Astrocyte (in vitro differentiated cells and primary cell): ENCODE results near the gene OR13H1. TPM values are rescaled to one million over a fixed set of nuclear protein-coding genes. Genes with fewer than 3 reads are reported as not detected.
"Not testable (repeated sequence)": the region's sequence is repeated elsewhere in the genome, so short reads cannot be mapped to it uniquely, and the experiment has no call there.

Experiments
- DNase-seq: peaks from one replicate; pipeline ENCODE4 v3.0.0-alpha.2; 2010; ENCODE audit warnings: low read depth
- FAIRE-seq: peaks from 2 replicates; lab custom pipeline; 2011; peaks lifted over from hg19 to GRCh38; lab: Jason Lieb, UNC
- H2AFZ ChIP-seq: 2 replicates; pipeline ENCODE4 v1.6.0; 2012; ENCODE audit warnings: low read depth, low read length, inconsistent platforms
- H3K27ac ChIP-seq: 2 replicates; pipeline ENCODE4 v1.5.1; 2011; ENCODE audit warnings: low read depth, low read length, inconsistent platforms
- H3K27me3 ChIP-seq: 2 replicates; pipeline ENCODE4 v1.6.0; 2011; ENCODE audit warnings: low read length, inconsistent platforms; ENCODE audit not compliant: insufficient read depth
- H3K36me3 ChIP-seq: 2 replicates; pipeline ENCODE4 v1.5.1; 2011; ENCODE audit warnings: low read length, inconsistent platforms; ENCODE audit not compliant: insufficient read depth
- H3K4me1 ChIP-seq: 2 replicates; pipeline ENCODE4 v1.5.1; 2011; ENCODE audit warnings: low read length, inconsistent platforms; ENCODE audit not compliant: insufficient read depth
- H3K4me2 ChIP-seq: 2 replicates; pipeline ENCODE4 v1.6.0; 2012; ENCODE audit warnings: low read length, inconsistent platforms
- H3K4me3 ChIP-seq: 2 replicates; pipeline ENCODE4 v1.5.1; 2011; ENCODE audit warnings: low read depth, mild to moderate bottlenecking, low read length, inconsistent platforms; ENCODE audit not compliant: insufficient read depth
- H3K79me2 ChIP-seq: 2 replicates; pipeline ENCODE4 v1.6.0; 2012; ENCODE audit warnings: mild to moderate bottlenecking, low read length, inconsistent platforms; ENCODE audit not compliant: insufficient read depth
- H3K9ac ChIP-seq: 2 replicates; pipeline ENCODE4 v1.6.0; 2012; ENCODE audit warnings: mild to moderate bottlenecking, low read length, inconsistent platforms
- H3K9me3 ChIP-seq: 2 replicates; pipeline ENCODE4 v1.5.1; 2012; ENCODE audit warnings: low read depth, mild to moderate bottlenecking, low read length, inconsistent platforms; ENCODE audit not compliant: insufficient read depth
- H4K20me1 ChIP-seq: 2 replicates; pipeline ENCODE4 v1.6.0; 2012; ENCODE audit warnings: low read length, inconsistent platforms; ENCODE audit not compliant: insufficient read depth
- H3K27ac Mint-ChIP-seq: one replicate; pipeline ENCODE4 v1.8.0; 2021; ENCODE audit warnings: mild to moderate bottlenecking, mixed read lengths; ENCODE audit not compliant: unreplicated experiment
- H3K27me3 Mint-ChIP-seq: one replicate; pipeline ENCODE4 v1.8.0; 2021; ENCODE audit warnings: low read depth, mixed read lengths; ENCODE audit not compliant: unreplicated experiment
- H3K36me3 Mint-ChIP-seq: one replicate; pipeline ENCODE4 v1.8.0; 2021; ENCODE audit warnings: low read depth, mixed read lengths; ENCODE audit not compliant: unreplicated experiment
- H3K4me1 Mint-ChIP-seq: one replicate; pipeline ENCODE4 v1.8.0; 2021; ENCODE audit warnings: low read depth, mixed read lengths; ENCODE audit not compliant: unreplicated experiment
- H3K4me3 Mint-ChIP-seq: one replicate; pipeline ENCODE4 v1.8.0; 2021; ENCODE audit warnings: mild to moderate bottlenecking, moderate library complexity, mixed read lengths; ENCODE audit not compliant: unreplicated experiment
- H3K9me3 Mint-ChIP-seq: one replicate; pipeline ENCODE4 v1.8.0; 2021; ENCODE audit warnings: mild to moderate bottlenecking, mixed read lengths; ENCODE audit not compliant: unreplicated experiment
- CTCF ChIP-seq: IDR thresholded peaks from 2 replicates; pipeline ENCODE4 v1.5.1; 2011; ENCODE audit warnings: low read depth, mild to moderate bottlenecking, inconsistent platforms, low read length, moderate library complexity; ENCODE audit not compliant: insufficient read depth
- EZH2 ChIP-seq: IDR thresholded peaks from 2 replicates; pipeline ENCODE4 v1.6.1; 2012; ENCODE audit warnings: mild to moderate bottlenecking, low read length, inconsistent platforms; ENCODE audit not compliant: insufficient read depth
- total RNA-seq: library from RNA; stranded (reverse); gene quantifications from 2 replicates; pipeline ENCODE4 v1.2.1, GENCODE V29; 2021

Gene OR13H1
- total RNA-seq, 1 donor from 2014 or later: not detected

DNA sequence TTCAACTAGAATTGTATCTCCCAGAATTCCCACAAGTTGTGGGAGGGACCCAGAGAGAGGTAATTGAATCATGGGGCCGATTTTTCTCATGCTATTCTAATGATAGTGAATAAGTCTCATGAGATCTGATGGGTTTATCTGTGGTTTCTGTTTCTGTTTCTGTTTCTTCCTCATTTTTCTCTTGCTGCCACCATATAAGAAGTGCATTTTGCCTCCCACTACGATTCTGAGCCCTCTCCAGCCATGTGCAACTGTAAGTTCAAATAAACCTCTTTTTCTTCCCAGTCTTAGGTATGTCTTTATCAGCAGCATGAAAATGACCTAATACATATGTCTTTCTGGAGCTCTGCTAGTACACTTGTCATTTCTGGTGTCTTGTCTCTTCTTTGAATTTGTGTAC lies 22.1 kb upstream of the OR13H1 start:
- FAIRE-seq (no peak), DNase-seq (no peak)
- Histone ChIP-seq H3K36me3 (no peaks in the 10 kb centered on the region), H3K27me3 (no peaks in the 10 kb centered on the region), H3K4me3 (no peak overlapping the region), H3K4me2 (no peak overlapping the region), H2AFZ (no peak overlapping the region), H4K20me1 (no peaks in the 10 kb centered on the region), H3K79me2 (no peaks in the 10 kb centered on the region), H3K9ac (no peak overlapping the region), H3K27ac (no peak overlapping the region), H3K4me1 (no peaks in the 10 kb centered on the region), H3K9me3 (no peaks in the 10 kb centered on the region)
- H3K27ac Mint-ChIP-seq: no peak overlapping the region
- H3K27me3 Mint-ChIP-seq: no peaks in the 10 kb centered on the region
- no peaks in the 10 kb centered on the region for H3K36me3 Mint-ChIP-seq
- no peaks in the 10 kb centered on the region for H3K4me1 Mint-ChIP-seq
- no peak overlapping the region for H3K4me3 Mint-ChIP-seq
- H3K9me3 Mint-ChIP-seq: peaks cover 5% of the 10 kb centered on the region
- no peak for TF ChIP-seq EZH2
- TF ChIP-seq CTCF: no peak

- Mint-ChIP-seq H3K4me3 (no peak overlapping the region), H3K4me1 (no peaks in the 10 kb centered on the region), H3K27me3 (no peaks in the 10 kb centered on the region), H3K36me3 (no peaks in the 10 kb centered on the region), H3K27ac (no peak overlapping the region), H3K9me3 (no peaks in the 10 kb centered on the region)
- Histone ChIP-seq H3K9ac (no peak overlapping the region), H3K36me3 (no peaks in the 10 kb centered on the region), H3K27me3 (no peaks in the 10 kb centered on the region), H4K20me1 (no peaks in the 10 kb centered on the region), H3K4me2 (no peak overlapping the region), H3K27ac (no peak overlapping the region), H3K4me1 (no peaks in the 10 kb centered on the region), H3K79me2 (no peaks in the 10 kb centered on the region), H2AFZ (no peak overlapping the region), H3K4me3 (no peak overlapping the region), H3K9me3 (no peaks in the 10 kb centered on the region)
- no peak for DNase-seq
- FAIRE-seq: no peak
- TF ChIP-seq EZH2: no peak
- no peak for TF ChIP-seq CTCF
These were observed 344 bp downstream of the OR13H1 start for GRCh38 chrX:131544218-131544617.

GRCh38 chrX:131549011-131549410 lies 5.1 kb downstream of the OR13H1 start:
- H2AFZ ChIP-seq: no peak overlapping the region
- no peaks in the 10 kb centered on the region for H3K9me3 ChIP-seq
- Mint-ChIP-seq H3K4me1 (no peaks in the 10 kb centered on the region), H3K27me3 (no peaks in the 10 kb centered on the region), H3K9me3 (no peaks in the 10 kb centered on the region), H3K4me3 (no peak overlapping the region), H3K36me3 (no peaks in the 10 kb centered on the region), H3K27ac (no peak overlapping the region)
- TF ChIP-seq EZH2: no peak
- no peak for TF ChIP-seq CTCF
- H3K27me3 ChIP-seq: no peaks in the 10 kb centered on the region
- no peak overlapping the region for H3K27ac ChIP-seq
- H3K36me3 ChIP-seq: no peaks in the 10 kb centered on the region
- H4K20me1 ChIP-seq: no peaks in the 10 kb centered on the region
- no peaks in the 10 kb centered on the region for H3K79me2 ChIP-seq
- DNase-seq (no peak), FAIRE-seq (peak; percentile 37)
- H3K4me2 ChIP-seq: no peak overlapping the region
- no peak overlapping the region for H3K4me3 ChIP-seq
- no peak overlapping the region for H3K9ac ChIP-seq
- no peaks in the 10 kb centered on the region for H3K4me1 ChIP-seq

GRCh38 chrX:131552453-131552852 lies 8.6 kb downstream of the OR13H1 start:
- H3K36me3 Mint-ChIP-seq, FAIRE-seq: not testable (repeated sequence)

More at GRCh38 chrX:131552453-131552852, 8.6 kb downstream of the OR13H1 start:
- not testable (repeated sequence) for H3K9ac ChIP-seq, H3K27me3 ChIP-seq, H2AFZ ChIP-seq, H3K27me3 Mint-ChIP-seq, H3K9me3 Mint-ChIP-seq, H3K4me1 Mint-ChIP-seq, H3K27ac Mint-ChIP-seq, DNase-seq, H3K27ac ChIP-seq, H3K4me2 ChIP-seq, H3K79me2 ChIP-seq, H3K36me3 ChIP-seq, H3K4me3 ChIP-seq, H4K20me1 ChIP-seq, H3K4me3 Mint-ChIP-seq, H3K9me3 ChIP-seq, H3K4me1 ChIP-seq
